Measurements from ENCODE around the gene TMEM263. TPM values are rescaled to one million over a fixed set of nuclear protein-coding genes. Genes with fewer than 3 reads are reported as not detected.

The TMEM263 gene
- total RNA-seq, 4 donors from 2014 or later = 20.1 to 34.1 (median 31.3) TPM

GRCh38 chr12:106985479-106985878, 29.8 kb downstream of the TMEM263 start:
- DNase-seq (ENCODE audit: low spot score in 2 of 2) = no peak
- Histone ChIP-seq H3K4me3 (peak overlapping the region in 1 of 4 donors; percentile 88), H3K36me3 (peaks cover 0 to 13% (median 0%) of the 10 kb centered on the region in 3 donors), H3K27ac (no peak overlapping the region), H3K4me1 (peaks cover 0 to 48% (median 18%) of the 10 kb centered on the region in 4 donors), H3K27me3 (no peaks in the 10 kb centered on the region), H3K9me3 (no peaks in the 10 kb centered on the region)
- TF ChIP-seq, protein P1, sequence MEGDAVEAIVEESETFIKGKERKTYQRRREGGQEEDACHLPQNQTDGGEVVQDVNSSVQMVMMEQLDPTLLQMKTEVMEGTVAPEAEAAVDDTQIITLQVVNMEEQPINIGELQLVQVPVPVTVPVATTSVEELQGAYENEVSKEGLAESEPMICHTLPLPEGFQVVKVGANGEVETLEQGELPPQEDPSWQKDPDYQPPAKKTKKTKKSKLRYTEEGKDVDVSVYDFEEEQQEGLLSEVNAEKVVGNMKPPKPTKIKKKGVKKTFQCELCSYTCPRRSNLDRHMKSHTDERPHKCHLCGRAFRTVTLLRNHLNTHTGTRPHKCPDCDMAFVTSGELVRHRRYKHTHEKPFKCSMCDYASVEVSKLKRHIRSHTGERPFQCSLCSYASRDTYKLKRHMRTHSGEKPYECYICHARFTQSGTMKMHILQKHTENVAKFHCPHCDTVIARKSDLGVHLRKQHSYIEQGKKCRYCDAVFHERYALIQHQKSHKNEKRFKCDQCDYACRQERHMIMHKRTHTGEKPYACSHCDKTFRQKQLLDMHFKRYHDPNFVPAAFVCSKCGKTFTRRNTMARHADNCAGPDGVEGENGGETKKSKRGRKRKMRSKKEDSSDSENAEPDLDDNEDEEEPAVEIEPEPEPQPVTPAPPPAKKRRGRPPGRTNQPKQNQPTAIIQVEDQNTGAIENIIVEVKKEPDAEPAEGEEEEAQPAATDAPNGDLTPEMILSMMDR (IDR thresholded peaks at IDR 0.05) = no peak
- TF ChIP-seq POLR2A (IDR thresholded peaks at IDR 0.05) (no peak), EP300 (IDR thresholded peaks at IDR 0.05) (no peak)
- WGBS, 2 donors = 84 to 91% methylated on average over 5 of the region's 5 CpGs

- Histone ChIP-seq H3K36me3 (peaks cover 0 to 13% (median 0%) of the 10 kb centered on the region in 3 donors), H3K27me3 (no peaks in the 10 kb centered on the region), H3K4me3 (peak overlapping the region; percentile 49 to 88 (median 74)), H3K4me1 (peaks cover 0 to 44% (median 18%) of the 10 kb centered on the region in 4 donors), H3K9me3 (no peaks in the 10 kb centered on the region), H3K27ac (peak overlapping the region in 3 of 4 donors; percentile 84 to 97 (median 90))
- WGBS, 2 donors = 19 to 28% methylated on average over 4 of the region's 4 CpGs
- TF ChIP-seq, protein P1 (IDR thresholded peaks at IDR 0.05) = no peak
- TF ChIP-seq EP300 (IDR thresholded peaks at IDR 0.05) = no peak
- no peak for TF ChIP-seq POLR2A (IDR thresholded peaks at IDR 0.05)
- no peak for DNase-seq (ENCODE audit: low spot score in 2 of 2)
Measured at GRCh38 chr12:106986135-106986534, 30.4 kb downstream of the TMEM263 start.

DNA sequence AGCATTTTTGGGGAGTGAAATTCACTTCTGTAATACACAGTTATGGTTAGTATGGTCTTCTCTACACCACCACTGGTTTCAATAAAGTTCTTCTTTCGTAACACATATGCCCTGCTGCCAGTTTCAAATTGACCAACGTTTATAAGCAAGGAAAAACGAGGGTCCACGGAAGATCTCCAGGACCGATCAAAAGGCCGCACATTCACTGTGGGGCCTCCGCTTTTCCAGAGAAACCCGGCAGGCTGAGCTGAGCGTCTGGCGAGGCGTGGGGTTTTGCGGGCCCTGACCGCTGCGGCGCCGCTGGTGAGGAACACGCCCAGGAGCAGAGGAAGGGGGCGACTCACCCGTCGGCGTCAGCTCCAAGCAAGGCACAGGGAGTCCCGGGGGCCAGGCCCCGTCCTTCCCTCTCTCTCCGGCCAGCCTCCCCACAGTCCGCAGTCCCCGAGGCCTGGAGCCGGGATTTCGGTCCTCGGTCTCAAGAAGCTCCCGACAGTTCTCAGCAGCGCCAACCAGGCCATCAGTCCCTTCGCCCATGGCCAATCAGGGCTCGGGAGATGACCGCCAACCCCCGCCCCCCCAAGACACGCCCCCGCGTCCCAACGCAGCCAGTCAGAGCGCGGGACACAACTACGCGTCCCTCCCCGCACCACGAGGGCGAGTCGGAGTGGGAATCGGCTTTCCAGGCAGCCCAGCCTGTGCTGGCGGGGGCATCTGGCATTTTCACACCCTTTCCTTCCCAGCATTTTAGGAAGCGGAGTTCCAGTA, 31.1 kb downstream of the TMEM263 start, which contains the start of gene MTERF2:
Gene MTERF2 (minus strand): TSS at position 522 of the 765 bp plus-strand sequence. CDS start 8,432 bp downstream, outside the sequence.
- TF ChIP-seq POLR2A (IDR thresholded peaks at IDR 0.05) (peak; percentile 18 to 76), EP300 (IDR thresholded peaks at IDR 0.05) (peak in 1 of 2 donors; percentile 91)
- TF ChIP-seq, protein P1 (IDR thresholded peaks at IDR 0.05) = peak in 1 of 5 experiments; percentile 29
- Histone ChIP-seq H3K27ac (peak within 1 kb of the TSS; percentile 83 to 97 (median 87)), H3K36me3 (peaks cover 0 to 13% (median 0%) of the 10 kb centered on the region in 3 donors), H3K4me1 (peaks cover 0 to 38% (median 18%) of the 10 kb centered on the region in 4 donors), H3K9me3 (no peaks in the 10 kb centered on the region), H3K27me3 (no peaks in the 10 kb centered on the region), H3K4me3 (peak within 1 kb of the TSS; percentile 49 to 88 (median 74))
- 0% methylated on average over 38 to 46 of the region's 50 CpGs for WGBS, 2 donors
- peak; percentile 86 to 88 for DNase-seq (ENCODE audit: low spot score in 2 of 2)

DNA sequence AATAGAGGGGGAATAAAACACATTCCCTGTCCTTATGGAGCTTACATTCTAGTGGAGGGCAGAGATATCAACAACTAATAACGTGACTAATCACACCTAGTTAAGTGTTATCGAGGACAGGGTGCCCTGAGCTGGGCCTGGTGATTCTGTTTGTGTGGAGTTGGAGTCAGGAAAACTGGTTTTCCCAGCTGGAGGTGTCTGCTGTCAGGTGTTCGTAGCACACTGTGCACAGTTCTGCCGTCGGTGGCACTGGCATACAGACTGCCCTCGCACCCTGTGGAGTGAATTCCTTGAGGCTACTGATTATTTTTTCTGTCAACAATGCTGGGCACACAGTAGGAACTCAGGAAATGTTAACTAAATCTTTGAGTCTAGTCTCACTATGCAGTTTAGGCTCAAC, 32.1 kb downstream of the TMEM263 start:
- WGBS, 2 donors = 66 to 71% methylated on average over 6 of the region's 6 CpGs
- Histone ChIP-seq H3K4me1 (peaks cover 0 to 34% (median 18%) of the 10 kb centered on the region in 4 donors), H3K27ac (peak overlapping the region in 2 of 4 donors; percentile 90 to 97), H3K4me3 (peak overlapping the region in 1 of 4 donors; percentile 88), H3K9me3 (no peaks in the 10 kb centered on the region), H3K36me3 (peaks cover 0 to 13% (median 0%) of the 10 kb centered on the region in 3 donors), H3K27me3 (no peaks in the 10 kb centered on the region)
- no peak for DNase-seq (ENCODE audit: low spot score in 2 of 2)
- TF ChIP-seq POLR2A (IDR thresholded peaks at IDR 0.05) (no peak), EP300 (IDR thresholded peaks at IDR 0.05) (no peak)
- TF ChIP-seq, protein P1 (IDR thresholded peaks at IDR 0.05) = no peak

All from tibial nerve (tissue), 4 donors.